ENCODE data around the gene AHCYL2.
"Not testable (repeated sequence)": the region's sequence is repeated elsewhere in the genome, so short reads cannot be mapped to it uniquely, and the experiment has no call there.

The AHCYL2 gene

GRCh38 chr7:129427526-129428045 is 202.8 kb downstream of the AHCYL2 start:
- no peak for DNase-seq

GRCh38 chr7:129431911-129432643 is 207.2 kb downstream of the AHCYL2 start:
- no peak for DNase-seq

- peak; percentile 66 to 88 for DNase-seq
Observed at GRCh38 chr7:129433847-129434674, 209.2 kb downstream of the AHCYL2 start, which contains the start of gene STRIP2. Gene STRIP2 (plus strand): TSS chr7:129434432. CDS start chr7:129434473, 41 bp downstream.

- DNase-seq = no peak
Observed at GRCh38 chr7:129434675-129435318, 210.0 kb downstream of the AHCYL2 start.

GRCh38 chr7:129435414-129435829 is 210.6 kb downstream of the AHCYL2 start:
- DNase-seq = no peak

- DNase-seq = no peak
Observed at GRCh38 chr7:129436335-129436923, 211.6 kb downstream of the AHCYL2 start.

GRCh38 chr7:129437190-129437589 is 212.4 kb downstream of the AHCYL2 start:
- DNase-seq = no peak

GRCh38 chr7:129438281-129438838 is 213.5 kb downstream of the AHCYL2 start:
- DNase-seq = no peak

GRCh38 chr7:129438839-129439651 is 214.2 kb downstream of the AHCYL2 start:
- DNase-seq = no peak

GRCh38 chr7:129439963-129440625 is 215.3 kb downstream of the AHCYL2 start:
- DNase-seq = no peak

GRCh38 chr7:129443612-129444011 is 218.8 kb downstream of the AHCYL2 start:
- DNase-seq = no peak

- not testable (repeated sequence) for DNase-seq
Observed at GRCh38 chr7:129444776-129445175, 219.9 kb downstream of the AHCYL2 start.

GRCh38 chr7:129446925-129447324 is 222.1 kb downstream of the AHCYL2 start:
- DNase-seq = not testable (repeated sequence)

- DNase-seq = not testable (repeated sequence)
Observed at GRCh38 chr7:129447445-129447844, 222.6 kb downstream of the AHCYL2 start.

GRCh38 chr7:129448608-129449007 is 223.8 kb downstream of the AHCYL2 start:
- not testable (repeated sequence) for DNase-seq

- no peak for DNase-seq
Observed at GRCh38 chr7:129450295-129450694, 225.5 kb downstream of the AHCYL2 start.

- DNase-seq = no peak
Observed at GRCh38 chr7:129452589-129453231, 227.9 kb downstream of the AHCYL2 start.

- no peak for DNase-seq
Observed at GRCh38 chr7:129453510-129454248, 228.8 kb downstream of the AHCYL2 start.

GRCh38 chr7:129454249-129454551 is 229.4 kb downstream of the AHCYL2 start:
- no peak for DNase-seq

- DNase-seq = no peak
Observed at GRCh38 chr7:129456421-129456820, 231.6 kb downstream of the AHCYL2 start.

Data from Kasumi-1 (cell line).